GM19238 (cell line): Measurements from ENCODE around the gene PCGF1.

Experiments
- DNase-seq: peaks from one replicate; pipeline ENCODE4 v3.0.0; 2011; ENCODE audit warnings: low spot score; ENCODE audit not compliant: insufficient read length

Gene PCGF1

DNA sequence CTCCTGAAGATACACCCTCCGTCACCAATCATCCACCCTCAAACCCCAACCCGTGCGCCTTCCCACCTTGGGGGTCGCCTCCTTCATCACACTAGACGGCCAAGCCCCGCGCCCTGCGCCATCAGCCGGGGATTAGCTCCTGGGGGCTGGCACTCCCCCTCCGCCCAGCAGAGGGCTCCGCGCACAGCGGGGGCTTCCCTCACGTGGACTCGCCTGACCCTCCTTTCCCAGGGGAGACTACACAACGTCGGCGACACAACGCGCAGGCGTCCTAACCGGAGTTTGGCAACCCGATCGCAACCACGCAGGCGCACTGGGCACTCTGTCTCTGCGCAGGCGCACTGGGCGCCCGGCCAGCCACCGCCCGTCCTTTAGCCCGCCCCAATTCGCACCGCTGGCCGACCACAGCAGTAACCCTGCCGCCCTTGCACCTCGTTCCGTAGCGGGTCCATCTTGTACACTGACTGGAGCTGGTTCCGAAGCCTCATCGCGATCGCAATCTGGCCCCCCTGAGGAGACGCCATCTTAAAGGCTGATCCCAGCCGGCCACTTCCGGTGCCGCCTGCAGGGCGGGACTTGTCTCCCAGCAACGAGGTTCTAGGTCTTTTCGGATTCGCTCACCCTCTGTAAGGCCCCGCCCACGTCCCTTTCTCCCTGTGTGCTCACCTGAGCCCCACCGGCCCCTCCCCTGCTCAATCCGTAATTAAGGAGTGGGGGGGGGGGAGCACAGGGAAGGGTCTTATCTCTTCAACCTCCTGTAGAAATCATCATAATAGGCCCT, at the start of gene PCGF1:
PCGF1 (minus strand) TSS at position 551 of the 781 bp plus-strand sequence; CDS start at position 524, 27 bp downstream.
- DNase-seq: peak; percentile 98

DNA sequence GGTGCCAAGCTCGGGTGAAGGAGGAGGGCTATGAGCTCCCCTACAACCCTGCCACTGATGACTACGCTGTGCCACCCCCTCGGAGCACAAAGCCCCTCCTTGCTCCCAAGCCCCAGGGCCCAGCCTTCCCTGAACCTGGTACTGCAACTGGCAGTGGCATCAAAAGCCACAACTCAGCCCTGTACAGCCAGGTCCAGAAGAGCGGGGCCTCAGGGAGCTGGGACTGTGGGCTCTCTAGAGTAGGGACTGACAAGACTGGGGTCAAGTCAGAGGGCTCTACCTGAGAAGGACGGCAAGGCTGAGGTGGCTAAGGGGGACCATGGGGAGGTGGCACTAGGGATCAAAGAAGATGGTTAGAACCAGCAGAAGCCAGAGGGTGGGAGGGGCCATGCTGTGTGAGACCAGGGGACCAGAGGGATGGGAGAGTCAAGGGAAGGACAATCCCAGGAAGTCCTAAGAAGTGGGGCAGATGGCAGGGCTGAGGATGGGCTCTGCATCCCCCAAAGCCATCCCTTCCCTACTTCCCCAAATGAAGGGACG, 49.4 kb upstream of the PCGF1 start:
- no peak for DNase-seq

DNA sequence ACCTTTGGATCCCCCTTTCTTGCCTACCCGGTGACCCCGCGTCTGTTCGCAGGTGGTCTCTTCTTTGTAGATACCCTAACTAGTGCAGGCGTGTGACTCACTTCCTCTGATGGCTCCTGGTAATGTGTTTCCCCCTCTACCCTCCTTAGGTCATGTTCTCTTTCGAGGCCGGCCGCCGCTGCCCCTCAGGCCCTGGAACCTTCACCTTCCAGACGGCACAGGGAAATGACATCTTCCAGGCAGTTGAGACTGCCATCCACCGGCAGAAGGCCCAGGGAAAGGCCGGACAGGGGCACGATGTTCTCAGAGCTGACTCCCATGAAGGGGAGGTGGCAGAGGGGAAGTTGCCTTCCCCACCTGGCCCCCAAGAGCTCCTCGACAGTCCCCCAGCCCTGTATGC, 48.7 kb upstream of the PCGF1 start:
- DNase-seq: no peak

DNA sequence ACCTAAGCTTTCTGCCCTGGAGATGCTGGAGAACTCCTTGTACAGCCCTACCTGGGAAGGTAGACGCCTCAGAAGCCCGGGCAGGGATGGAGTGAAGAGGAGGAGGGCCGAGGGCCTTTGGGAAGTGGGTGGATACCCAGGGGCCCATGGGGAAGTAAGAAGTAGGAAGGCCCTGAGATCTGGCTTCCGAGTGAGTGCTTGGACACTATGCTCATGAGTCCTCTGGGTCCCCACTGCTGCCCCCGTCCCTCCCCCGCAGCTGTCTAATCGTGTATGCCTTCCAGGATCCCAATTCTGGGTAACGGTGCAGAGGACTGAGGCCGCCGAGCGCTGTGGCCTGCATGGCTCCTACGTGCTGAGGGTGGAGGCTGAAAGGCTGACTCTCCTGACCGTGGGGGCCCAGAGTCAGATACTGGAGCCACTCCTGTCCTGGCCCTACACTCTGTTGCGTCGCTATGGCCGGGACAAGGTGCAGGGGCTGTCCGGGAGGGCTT, 48.2 kb upstream of the PCGF1 start:
- DNase-seq: no peak

DNA sequence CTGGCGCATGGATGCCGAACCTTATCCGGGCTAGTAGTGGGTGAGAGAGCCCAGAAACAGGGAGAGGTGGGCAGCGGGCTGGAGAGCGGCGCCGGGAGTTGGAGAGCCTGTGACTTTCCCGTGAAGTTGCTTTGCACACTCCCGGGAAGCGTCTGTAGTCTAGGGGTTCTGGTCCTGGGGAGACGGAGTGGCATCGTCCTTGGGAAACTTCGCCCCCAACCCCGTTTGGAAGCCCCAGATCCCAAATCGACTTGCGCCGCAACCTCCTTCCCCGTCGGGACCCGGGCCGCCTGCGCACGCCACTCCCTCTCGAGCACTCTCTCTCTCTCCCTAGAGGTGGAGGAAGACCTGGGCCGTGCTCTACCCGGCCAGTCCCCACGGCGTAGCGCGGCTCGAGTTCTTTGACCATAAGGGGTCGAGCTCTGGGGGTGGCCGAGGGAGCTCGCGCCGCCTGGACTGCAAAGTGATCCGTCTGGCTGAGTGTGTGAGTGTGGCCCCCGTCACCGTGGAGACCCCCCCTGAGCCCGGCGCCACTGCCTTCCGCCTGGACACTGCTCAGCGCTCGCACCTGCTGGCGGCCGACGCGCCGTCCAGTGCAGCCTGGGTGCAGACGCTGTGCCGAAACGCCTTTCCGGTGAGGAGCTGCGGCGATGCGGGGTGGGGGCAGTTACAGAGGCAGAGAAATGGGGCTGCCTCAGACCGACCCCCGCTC, 47.5 kb upstream of the PCGF1 start:
- DNase-seq: no peak

DNA sequence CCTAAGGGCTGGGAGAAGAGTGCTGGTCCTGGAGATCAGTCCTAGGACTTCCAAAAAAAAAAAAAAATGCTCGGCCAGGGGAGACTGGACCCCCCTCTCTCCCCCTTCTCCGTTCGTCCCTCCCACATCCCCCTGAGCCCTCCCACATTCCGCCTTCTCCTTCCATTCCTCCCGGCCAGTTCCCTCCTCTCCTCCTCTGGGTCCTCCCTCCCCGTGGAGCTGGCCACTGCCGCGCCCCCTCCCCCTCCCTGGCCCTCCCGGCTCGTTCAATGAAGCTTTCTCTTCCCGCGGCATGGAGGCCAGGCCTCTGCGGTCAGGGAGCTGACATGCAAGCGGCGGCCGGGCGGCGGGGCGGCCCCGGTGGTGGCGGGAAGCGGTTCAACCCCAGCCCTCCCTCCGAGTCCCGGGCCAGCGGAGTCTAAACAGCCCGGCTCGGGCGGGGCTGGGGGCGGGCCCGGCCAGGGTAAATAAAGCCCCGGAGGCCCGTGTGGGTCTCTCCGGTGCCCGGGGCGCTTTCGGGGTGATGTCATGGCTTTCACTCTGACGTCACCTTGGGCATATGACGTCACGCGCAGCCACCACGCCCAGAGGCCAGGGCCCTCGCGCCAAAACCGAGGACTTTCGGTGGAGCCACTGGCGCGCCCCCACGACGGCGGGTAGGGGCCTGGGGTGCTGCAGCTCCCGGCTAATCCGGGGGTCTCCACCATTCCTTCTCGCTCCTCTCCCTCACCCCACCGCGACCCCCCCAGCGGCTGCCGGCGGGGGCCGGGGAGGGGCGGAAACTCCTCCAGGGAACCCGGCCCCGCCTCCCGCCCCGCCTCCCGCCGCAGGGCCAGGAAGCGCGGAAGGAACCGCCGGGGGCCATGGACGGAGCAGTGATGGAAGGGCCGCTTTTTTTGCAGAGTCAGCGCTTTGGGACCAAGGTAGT, 46.7 kb upstream of the PCGF1 start, which contains the start of the genes DOK1 and LOXL3:
DOK1 (plus strand) TSS at position 829 of the 928 bp plus-strand sequence; CDS start at position 864, 35 bp downstream.
LOXL3 (minus strand) TSS at position 51 of the 928 bp plus-strand sequence. CDS start 1,308 bp downstream, outside the sequence.
- DNase-seq: peak; percentile 87

DNA sequence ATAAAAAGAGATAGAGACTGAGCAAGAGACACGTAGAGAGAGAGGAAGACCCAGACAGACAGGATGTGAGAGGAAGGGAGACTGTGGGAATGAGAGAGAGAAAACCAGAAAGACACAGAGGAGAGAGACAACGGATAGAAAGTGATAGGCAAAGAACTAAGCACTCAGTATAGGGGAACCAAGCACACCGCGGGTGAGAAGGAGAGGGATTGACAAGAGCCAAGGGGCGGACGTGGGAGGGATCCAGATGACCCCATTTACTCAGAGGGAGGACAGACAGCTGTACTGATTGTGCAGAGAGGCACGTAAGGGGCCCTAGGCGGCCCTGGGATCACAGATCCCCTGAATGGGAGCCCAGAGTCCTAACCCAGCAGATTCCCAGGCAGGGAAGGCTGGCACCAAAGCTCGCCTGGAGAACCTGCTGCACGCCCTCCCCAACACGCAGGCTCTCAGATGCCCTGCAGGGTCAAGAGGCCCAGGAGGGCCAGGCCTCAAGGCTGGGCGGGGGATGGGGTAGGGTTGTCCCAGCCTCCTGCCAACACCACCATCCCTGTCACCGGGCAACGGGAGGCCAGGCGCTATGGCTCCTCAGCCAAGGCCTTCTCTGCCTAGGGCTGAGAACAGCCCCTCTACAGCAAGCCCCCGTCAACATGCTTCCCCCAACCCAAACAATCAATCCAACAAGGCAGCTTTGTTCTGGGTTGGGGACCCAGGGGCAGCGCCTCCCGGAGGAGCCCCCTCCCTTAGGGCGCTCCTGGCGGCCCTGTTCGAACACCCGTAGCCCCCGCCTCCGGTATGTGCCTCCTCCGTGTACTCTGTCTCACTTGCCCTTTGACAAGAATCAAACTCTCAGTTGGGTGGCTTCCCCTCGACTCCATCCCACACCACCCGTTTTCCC, 45.7 kb upstream of the PCGF1 start:
- no peak for DNase-seq

DNA sequence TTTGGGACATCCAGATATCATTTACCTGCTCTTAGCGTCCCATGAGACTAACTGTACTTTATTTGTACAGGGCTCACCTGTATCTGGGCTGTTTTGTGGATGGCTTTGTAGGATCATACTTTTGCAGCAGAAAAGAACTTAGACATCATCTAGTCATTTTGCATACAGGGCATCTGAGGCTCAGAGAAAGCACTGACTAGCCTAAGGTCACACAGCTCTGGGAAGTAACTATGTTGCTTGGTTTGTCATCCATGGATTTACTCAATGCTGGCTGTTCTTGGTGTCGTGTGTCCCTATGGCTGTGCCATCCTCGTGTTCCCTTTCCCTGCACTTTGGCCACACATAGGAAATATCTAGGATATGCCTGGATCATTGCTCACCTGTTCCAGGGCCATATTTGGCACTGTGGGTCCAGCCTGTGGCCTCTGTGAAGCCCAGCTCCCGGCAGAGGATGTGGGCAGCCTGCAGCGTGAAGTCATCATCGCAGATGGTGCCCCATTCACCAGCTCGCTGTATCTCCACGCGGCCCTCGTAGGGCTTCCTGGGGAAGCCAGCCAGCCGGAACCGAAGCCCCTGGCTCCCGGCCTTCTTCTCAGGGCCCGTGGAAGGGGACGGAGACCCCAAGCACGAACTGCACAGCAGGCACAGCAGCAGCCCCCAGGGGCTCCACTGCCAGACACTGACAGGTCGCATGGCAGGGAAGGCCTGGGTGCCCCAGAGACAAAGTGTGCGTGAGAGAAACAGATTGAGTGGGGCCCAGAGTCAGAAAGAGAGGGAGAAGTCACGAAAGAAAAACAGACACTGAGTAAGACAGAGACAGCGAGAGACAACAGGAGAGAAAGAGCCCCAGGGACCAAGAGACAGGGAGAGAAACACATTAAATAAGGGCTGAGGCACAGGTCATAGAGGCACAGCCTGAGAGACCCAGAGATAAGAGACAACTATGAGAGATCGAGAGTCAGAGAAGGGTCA, 44.7 kb upstream of the PCGF1 start:
- DNase-seq: no peak

DNA sequence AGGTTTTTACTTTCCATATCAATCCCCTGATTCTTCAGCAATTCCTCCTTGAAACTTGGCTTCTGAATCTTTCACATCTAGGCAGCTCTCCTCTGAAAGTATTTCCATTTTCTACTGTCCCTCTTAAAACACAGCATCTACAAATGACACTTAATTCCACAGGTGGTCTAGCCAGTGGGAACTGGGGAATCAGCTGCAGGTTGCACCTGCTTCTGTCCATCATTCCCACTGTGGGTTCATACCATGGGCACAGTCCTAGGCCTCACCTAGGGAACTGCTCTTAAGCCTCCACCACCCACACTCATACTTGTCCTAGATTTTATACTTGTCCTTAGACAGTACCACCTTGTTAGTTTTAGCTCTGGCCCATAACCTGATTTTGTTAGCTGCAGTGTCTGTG, 44.0 kb upstream of the PCGF1 start:
- no peak for DNase-seq

DNA sequence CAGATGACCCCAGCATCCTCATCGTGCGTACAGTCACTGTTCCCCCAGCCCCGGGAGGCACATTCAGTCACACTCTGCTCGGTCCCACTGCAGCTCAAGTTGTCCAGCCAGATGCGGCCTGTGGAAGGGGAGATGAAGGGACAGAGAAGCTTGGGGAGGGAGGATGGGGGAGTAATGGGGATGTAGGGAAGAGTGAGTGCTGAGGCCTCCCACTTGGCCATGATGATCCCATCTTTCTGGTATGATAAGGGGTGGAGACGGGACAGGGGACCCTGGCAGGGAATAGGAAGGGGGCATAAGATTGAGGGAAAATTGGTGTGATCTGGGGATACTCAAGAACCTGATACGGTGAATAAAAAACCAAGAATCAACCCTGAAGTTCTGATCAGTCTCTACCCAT, 42.7 kb upstream of the PCGF1 start:
- no peak for DNase-seq

DNA sequence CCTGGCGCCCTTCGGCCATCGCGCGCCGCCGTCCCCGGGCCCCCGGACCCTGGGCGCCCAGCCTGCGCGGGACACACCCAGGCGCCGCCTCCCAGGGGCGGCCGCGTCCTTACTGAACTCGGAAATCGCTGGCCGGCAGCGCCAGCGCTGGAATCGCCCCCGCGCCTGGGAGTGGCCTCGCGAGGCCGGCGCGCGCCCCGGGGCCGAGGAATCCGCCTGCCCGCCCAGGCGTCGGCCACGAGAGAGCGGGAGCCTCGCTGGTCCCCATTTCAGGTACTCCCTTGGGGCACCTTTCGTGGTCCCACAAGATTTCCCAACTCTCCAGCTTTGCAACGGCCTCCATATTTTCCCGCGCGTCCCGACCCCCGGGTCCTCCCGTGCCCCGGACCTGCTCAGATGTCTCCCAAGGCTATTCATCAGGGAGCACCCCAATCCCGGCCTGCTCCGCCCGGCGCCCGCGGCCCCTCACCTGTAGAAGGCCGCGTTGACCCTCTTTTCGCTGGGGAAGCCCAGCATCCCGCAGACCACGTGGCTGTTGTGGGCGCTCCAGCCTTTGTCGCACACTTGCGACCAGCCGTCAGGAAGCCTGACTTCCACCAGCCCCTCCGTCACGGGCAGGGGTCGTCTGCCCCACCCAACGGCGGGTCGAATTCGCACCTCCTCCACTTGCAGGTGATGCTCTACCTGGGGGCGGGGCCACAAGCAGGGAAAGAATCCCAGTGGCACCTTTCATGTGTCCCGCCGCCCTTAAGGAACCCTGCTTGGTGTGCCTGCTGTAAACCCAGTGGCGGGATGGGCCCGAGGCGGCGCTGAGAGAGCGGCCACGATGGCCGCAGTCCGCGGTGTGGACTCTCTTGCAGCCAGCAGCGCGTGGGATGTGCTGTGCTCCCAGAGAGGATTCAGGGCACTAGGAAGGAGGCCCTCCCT, 41.7 kb upstream of the PCGF1 start:
- no peak for DNase-seq

DNA sequence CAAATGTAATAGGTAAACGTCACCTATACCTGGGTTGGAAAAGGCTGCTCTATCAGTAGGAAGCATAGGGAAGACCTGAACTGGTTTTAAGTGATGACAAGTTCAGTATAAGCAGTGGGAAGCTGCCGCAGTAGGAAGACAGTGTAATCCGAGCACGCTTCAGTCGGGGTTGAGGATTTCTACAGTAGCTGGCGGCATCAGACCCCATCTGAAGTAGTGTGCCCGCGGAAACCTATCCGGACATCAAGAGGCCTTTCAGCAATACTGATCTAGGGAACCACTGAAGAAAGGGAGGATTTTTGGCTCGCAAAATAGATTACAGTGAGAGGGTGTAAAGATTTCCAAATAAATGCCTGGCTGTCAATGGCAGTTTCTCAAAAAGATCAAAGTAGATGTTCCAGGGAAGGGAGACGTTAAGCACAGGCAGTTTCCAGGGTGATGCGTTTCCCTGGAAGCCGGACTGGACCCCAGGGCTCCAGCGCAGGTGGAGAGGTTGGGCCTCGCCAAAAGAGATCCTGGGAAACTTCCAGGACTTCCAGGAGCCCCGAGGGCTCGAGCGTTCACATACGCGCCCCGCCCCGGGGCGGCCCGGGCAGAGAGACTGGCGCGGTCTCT, 40.9 kb upstream of the PCGF1 start:
- DNase-seq: no peak

DNA sequence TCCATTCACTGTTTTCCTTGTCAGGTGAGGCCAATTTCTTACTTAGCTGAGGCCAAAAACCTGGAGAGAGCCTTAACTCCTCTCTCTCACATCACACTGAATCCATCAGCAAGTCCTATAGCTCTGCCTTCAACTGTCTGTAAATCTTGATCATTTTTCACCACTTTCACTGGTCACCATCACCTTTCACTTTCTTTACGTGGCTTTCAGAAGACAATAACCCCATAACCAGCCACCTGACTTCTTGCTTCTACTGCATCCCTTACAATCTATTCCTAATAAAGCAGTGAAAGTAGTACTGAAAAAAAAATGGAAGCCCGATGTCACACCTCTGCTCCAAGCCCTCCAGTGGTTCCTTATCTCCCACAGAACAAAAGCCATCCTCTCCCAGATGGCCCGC, 38.5 kb upstream of the PCGF1 start:
- no peak for DNase-seq

DNA sequence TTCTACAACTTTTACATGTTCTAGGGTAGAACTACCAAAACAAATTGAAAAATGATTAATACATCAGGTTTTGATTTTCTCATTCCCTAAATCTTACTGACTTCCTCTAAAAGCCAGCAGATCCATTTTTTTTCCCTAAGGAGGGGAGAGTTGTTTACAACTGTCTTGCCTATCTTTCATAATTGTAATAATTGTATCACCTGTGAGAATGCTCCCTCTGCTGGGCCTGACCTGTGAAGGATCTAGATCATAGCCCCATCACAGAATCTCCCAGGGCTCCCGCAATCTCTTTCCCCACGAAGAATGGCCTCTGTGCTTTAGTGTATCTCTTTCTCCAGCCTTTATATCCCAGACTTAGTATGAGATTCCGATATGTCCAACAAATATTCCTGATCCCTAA, 37.1 kb upstream of the PCGF1 start:
- no peak for DNase-seq

DNA sequence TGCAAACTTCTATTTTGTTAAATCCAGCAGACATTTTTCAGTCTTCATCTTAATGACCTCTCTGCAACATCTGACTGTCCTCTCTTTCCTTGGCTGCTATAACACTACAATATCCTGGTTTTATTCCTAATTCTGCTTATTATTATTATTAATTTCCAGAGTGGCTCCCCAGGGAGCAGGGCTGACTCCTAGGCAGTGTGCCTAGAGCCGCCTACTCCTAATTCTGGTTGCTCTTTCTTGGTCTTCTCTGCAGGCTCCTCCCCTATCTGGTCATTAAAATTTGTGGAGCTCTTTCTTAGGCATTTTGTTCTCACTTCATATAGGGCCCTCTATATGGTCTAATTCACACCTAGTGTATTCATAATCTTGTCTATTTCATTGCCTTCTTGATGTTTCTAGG, 35.5 kb upstream of the PCGF1 start:
- no peak for DNase-seq

DNA sequence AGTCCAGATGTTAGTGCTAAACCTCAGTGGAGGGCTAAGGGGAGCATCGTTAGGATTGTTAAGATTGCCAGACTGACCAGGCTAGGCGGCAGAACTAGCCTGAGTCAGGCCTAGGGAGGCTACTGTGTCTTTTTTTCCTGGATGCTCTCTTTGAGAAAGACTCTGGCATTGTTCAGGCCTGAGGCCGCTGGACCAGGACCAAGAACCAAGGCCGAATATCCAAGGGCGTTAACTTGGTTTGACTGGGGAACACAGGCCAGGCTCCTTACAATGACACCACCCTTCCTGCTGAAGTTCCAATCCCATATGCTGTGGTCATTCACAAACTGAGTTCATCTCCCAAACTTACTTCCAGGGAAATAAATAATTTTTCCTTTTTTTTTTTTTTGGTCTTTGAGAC, 32.8 kb upstream of the PCGF1 start:
- DNase-seq: no peak

DNA sequence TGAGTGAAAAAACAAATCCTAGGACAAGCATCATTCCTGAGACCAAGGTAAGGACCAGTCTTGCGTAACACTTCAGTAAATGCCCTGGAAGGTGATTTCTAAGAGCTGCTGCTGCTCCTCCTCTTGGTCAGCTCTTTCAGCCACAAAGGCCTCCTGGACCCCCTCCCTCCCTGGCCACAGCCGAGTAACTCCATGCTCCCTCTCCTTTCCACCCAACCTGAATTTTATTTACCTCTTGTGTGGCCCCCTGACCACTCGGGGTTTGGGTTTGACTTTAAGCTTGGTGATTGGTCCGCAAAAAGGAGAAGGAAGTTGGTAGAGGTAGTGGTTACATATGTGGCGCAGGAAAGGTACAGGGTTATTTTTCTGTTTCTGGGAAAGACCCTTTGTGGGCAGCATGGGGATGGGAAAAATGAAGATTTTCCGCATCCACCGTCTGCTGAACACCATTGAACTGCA, 31.4 kb upstream of the PCGF1 start:
- DNase-seq: no peak
